HEK293 (cell line): ENCODE measurements around the gene ZNF579.

Source experiments
- CTCF ChIA-PET: fragments of 350-600 bp; formaldehyde crosslinking; extraction: SDS; loops from one replicate; lab custom pipeline; 2021; ENCODE audit warnings: antibody characterized with exemption; lab: Yijun Ruan, JAX
- POLR2A ChIA-PET: fragments of 300-600 bp; formaldehyde crosslinking; extraction: SDS; loops from one replicate; lab custom pipeline; 2020; ENCODE audit warnings: antibody characterized with exemption, inconsistent platforms; lab: Yijun Ruan, JAX
- H3K27ac ChIP-seq: fragments of 200-500 bp; sonication (Bioruptor generic); 2 replicates; pipeline ENCODE4 v1.5.1; 2014; ENCODE audit warnings: low read depth, low read length, control low read depth, inconsistent platforms; ENCODE audit errors: extremely low read depth
- H3K36me3 ChIP-seq, 2 experiments: fragments of 200-500 bp in 1 of 2; sonication (Bioruptor generic) in 1 of 2; 1 replicate in 1 of 2; 2 replicates in 1 of 2; pipeline ENCODE4 v1.5.1; 2014 to 2017; ENCODE audit warnings: inconsistent platforms in 2 of 2, low read length in 2 of 2; ENCODE audit not compliant: control insufficient read depth in 2 of 2, insufficient read depth in 1 of 2
- H3K4me1 ChIP-seq: fragments of 200-500 bp; sonication (Bioruptor generic); 2 replicates; pipeline ENCODE4 v1.5.1; 2014; ENCODE audit warnings: mild to moderate bottlenecking, low read length, inconsistent platforms; ENCODE audit not compliant: control insufficient read depth, insufficient read depth
- H3K4me3 ChIP-seq: 2 replicates; pipeline ENCODE4 v1.5.1; 2011; ENCODE audit warnings: low read depth, mild to moderate bottlenecking, control low read depth, low read length, moderate library complexity
- H3K9me3 ChIP-seq: fragments of 200-500 bp; sonication (Bioruptor generic); 2 replicates; pipeline ENCODE4 v1.5.1; 2014; ENCODE audit warnings: low read depth, low read length, inconsistent platforms; ENCODE audit not compliant: control insufficient read depth, insufficient read depth
- ELK4 ChIP-seq: IDR thresholded peaks from 2 replicates; pipeline ENCODE4 v1.6.1; 2011; ENCODE audit warnings: mild to moderate bottlenecking, low read depth, low read length, borderline replicate concordance
- IKZF3 ChIP-seq: fragments of 450-650 bp; IDR thresholded peaks from 2 replicates; pipeline ENCODE4 v1.5.0; 2018; ENCODE audit warnings: missing biosample characterization, mild to moderate bottlenecking, missing genetic modification characterization, moderate library complexity
- OVOL3 ChIP-seq: fragments of 450-650 bp; formaldehyde crosslinking; IDR thresholded peaks from 2 replicates; pipeline ENCODE4 v1.5.1; 2016; ENCODE audit warnings: missing biosample characterization, missing genetic modification characterization
- PRDM6 ChIP-seq: fragments of 450-650 bp; formaldehyde crosslinking; IDR thresholded peaks from 2 replicates; pipeline ENCODE4 v1.5.1; 2017; ENCODE audit warnings: missing biosample characterization, missing genetic modification characterization
- TCF7L2 ChIP-seq: IDR thresholded peaks from 2 replicates; pipeline ENCODE4 v1.6.1; 2011; ENCODE audit warnings: low read depth, mild to moderate bottlenecking, inconsistent platforms, low read length, moderate library complexity, borderline replicate concordance
- TRIM28 ChIP-seq: IDR thresholded peaks from 2 replicates; pipeline ENCODE4 v1.6.1; 2011; ENCODE audit warnings: low read length, control low read depth, borderline replicate concordance
- YY2 ChIP-seq: fragments of 450-650 bp; formaldehyde crosslinking; IDR thresholded peaks from 2 replicates; pipeline ENCODE4 v1.5.1; 2016; ENCODE audit warnings: missing biosample characterization, missing genetic modification characterization
- ZBTB7A ChIP-seq: fragments of 450-650 bp; formaldehyde crosslinking; IDR thresholded peaks from 2 replicates; pipeline ENCODE4 v1.5.1; 2016; ENCODE audit warnings: low read depth, missing biosample characterization, missing genetic modification characterization
- ZFHX2 ChIP-seq: fragments of 450-650 bp; formaldehyde crosslinking; conservative IDR thresholded peaks from 2 replicates; pipeline ENCODE4 v1.5.1; 2016; ENCODE audit warnings: missing biosample characterization, missing genetic modification characterization
- ZFP37 ChIP-seq: fragments of 450-650 bp; formaldehyde crosslinking; IDR thresholded peaks from 2 replicates; pipeline ENCODE4 v1.5.1; 2016; ENCODE audit warnings: missing biosample characterization, missing genetic modification characterization
- ZFP69B ChIP-seq: fragments of 450-650 bp; formaldehyde crosslinking; IDR thresholded peaks from 2 replicates; pipeline ENCODE4 v1.5.1; 2016; ENCODE audit warnings: missing biosample characterization, missing genetic modification characterization
- ZNF155 ChIP-seq: fragments of 450-650 bp; formaldehyde crosslinking; IDR thresholded peaks from 2 replicates; pipeline ENCODE4 v1.5.1; 2016; ENCODE audit warnings: missing biosample characterization, missing genetic modification characterization
- ZNF335 ChIP-seq: fragments of 450-650 bp; formaldehyde crosslinking; conservative IDR thresholded peaks from 2 replicates; pipeline ENCODE4 v1.5.1; 2016; ENCODE audit warnings: missing biosample characterization, missing genetic modification characterization
- ZNF394 ChIP-seq: fragments of 450-650 bp; formaldehyde crosslinking; IDR thresholded peaks from 2 replicates; pipeline ENCODE4 v1.5.1; 2016; ENCODE audit warnings: missing biosample characterization, missing genetic modification characterization, mild to moderate bottlenecking, moderate library complexity, borderline replicate concordance
- ZNF555 ChIP-seq: fragments of 450-650 bp; formaldehyde crosslinking; conservative IDR thresholded peaks from 2 replicates; pipeline ENCODE4 v1.5.1; 2017; ENCODE audit warnings: missing biosample characterization, mild to moderate bottlenecking, missing genetic modification characterization, inconsistent platforms
- ZNF560 ChIP-seq: fragments of 450-650 bp; formaldehyde crosslinking; IDR thresholded peaks from 2 replicates; pipeline ENCODE4 v1.5.1; 2017; ENCODE audit warnings: missing biosample characterization, missing genetic modification characterization, borderline replicate concordance
- ZNF610 ChIP-seq: fragments of 450-650 bp; formaldehyde crosslinking; IDR thresholded peaks from 2 replicates; pipeline ENCODE4 v1.5.1; 2016; ENCODE audit warnings: missing biosample characterization, missing genetic modification characterization, borderline replicate concordance
- ZNF664 ChIP-seq: fragments of 450-650 bp; formaldehyde crosslinking; IDR thresholded peaks from 2 replicates; pipeline ENCODE4 v1.5.1; 2016; ENCODE audit warnings: missing biosample characterization, missing genetic modification characterization
- ZNF692 ChIP-seq: fragments of 450-650 bp; formaldehyde crosslinking; IDR thresholded peaks from 2 replicates; pipeline ENCODE4 v1.5.1; 2016; ENCODE audit warnings: missing biosample characterization, missing genetic modification characterization
- ZNF701 ChIP-seq: fragments of 450-650 bp; formaldehyde crosslinking; IDR thresholded peaks from 2 replicates; pipeline ENCODE4 v1.5.1; 2016; ENCODE audit warnings: missing biosample characterization, missing genetic modification characterization
- ZNF76 ChIP-seq: fragments of 450-650 bp; formaldehyde crosslinking; IDR thresholded peaks from 2 replicates; pipeline ENCODE4; 2016; ENCODE audit warnings: low read depth, missing biosample characterization, missing genetic modification characterization, borderline replicate concordance
- ZSCAN18 ChIP-seq: fragments of 450-650 bp; formaldehyde crosslinking; IDR thresholded peaks from 2 replicates; pipeline ENCODE4 v1.5.1; 2016; ENCODE audit warnings: missing biosample characterization, missing genetic modification characterization
- ZSCAN30 ChIP-seq: fragments of 450-650 bp; IDR thresholded peaks from 2 replicates; pipeline ENCODE4 v1.5.1; 2018; ENCODE audit warnings: missing biosample characterization, mild to moderate bottlenecking, missing genetic modification characterization, moderate library complexity
- ZSCAN4 ChIP-seq: fragments of 450-650 bp; formaldehyde crosslinking; IDR thresholded peaks from 2 replicates; pipeline ENCODE4 v1.5.1; 2017; ENCODE audit warnings: missing biosample characterization, missing genetic modification characterization
- ZXDB ChIP-seq: fragments of 450-650 bp; formaldehyde crosslinking; IDR thresholded peaks from 2 replicates; pipeline ENCODE4 v1.5.1; 2016; ENCODE audit warnings: missing biosample characterization, missing genetic modification characterization

The ZNF579 gene

GRCh38 chr19:55620410-55621204, 40.0 kb upstream of the ZNF579 start:
- POLR2A ChIA-PET = interaction anchor here (1.0 to 9.1 kb wide), 2 partner anchors 15 to 34 kb away, joined by 5 to 75 read pairs; partner anchors contain the start of gene ZNF865
- Histone ChIP-seq H3K27ac (no peak overlapping the region), H3K36me3 (peaks cover 5 to 18% of the 10 kb centered on the region in 2 experiments; a peak in 2 of 3 replicates), H3K4me3 (no peak overlapping the region), H3K4me1 (peaks cover 5% of the 10 kb centered on the region), H3K9me3 (no peaks in the 10 kb centered on the region)
- no peak for TF ChIP-seq ZFHX2
- TF ChIP-seq ZFP37 (tag by site-specific recombination) = no peak
- TF ChIP-seq ZSCAN30 (tag by site-specific recombination) = no peak
- TF ChIP-seq OVOL3 (tag by site-specific recombination) = no peak
- TF ChIP-seq IKZF3 (tag by site-specific recombination) = no peak
- TF ChIP-seq ZNF664 (tag by site-specific recombination) = no peak
- TF ChIP-seq TRIM28 = no peak
- TF ChIP-seq ZNF76 = no peak
- TF ChIP-seq ZNF692 = peak; percentile 47; the same call in 1 of the 2 replicates
- no peak for TF ChIP-seq ZSCAN4
- TF ChIP-seq ZNF701 (tag by site-specific recombination) = no peak
- TF ChIP-seq PRDM6 (tag by site-specific recombination) = no peak
- no peak for TF ChIP-seq ZNF560 (tag by site-specific recombination)
- 0 out of 2 replicates have a peak, but pooled peaks have one; percentile 46 for TF ChIP-seq ZFP69B (tag by site-specific recombination)
- TF ChIP-seq ZNF335 (tag by site-specific recombination) = no peak
- TF ChIP-seq ELK4 = no peak
- TF ChIP-seq ZBTB7A (tag by site-specific recombination) = no peak
- CTCF ChIA-PET = interaction anchor here (0.6 to 4.6 kb wide), 4 partner anchors 11 to 455 kb away, joined by 3 to 29 read pairs (median 14); partner anchors contain the start of gene ZNF865

GRCh38 chr19:55619286-55619685, 38.6 kb upstream of the ZNF579 start:
- ChIA-PET POLR2A (interaction anchor here (0.8 to 9.1 kb wide), 4 partner anchors 14 to 38 kb away, joined by 3 to 75 read pairs (median 6); partner anchors contain the start of genes FIZ1, ZNF579 and ZNF865), CTCF (interaction anchor here (1.6 to 4.6 kb wide), 3 partner anchors 13 to 115 kb away, joined by 5 to 29 read pairs (median 23); partner anchors contain the start of gene ZNF865)
- TF ChIP-seq ZNF155 (tag by site-specific recombination) (no peak), ZNF692 (no peak), ZSCAN18 (tag by site-specific recombination) (no peak), IKZF3 (tag by site-specific recombination) (no peak), ZXDB (tag by site-specific recombination) (no peak), TCF7L2 (no peak), ZFP69B (tag by site-specific recombination) (no peak), ZNF555 (tag by site-specific recombination) (no peak), ZNF610 (tag by site-specific recombination) (no peak), ZNF335 (tag by site-specific recombination) (no peak), YY2 (tag by site-specific recombination) (no peak), ZNF394 (tag by site-specific recombination) (no peak), ZNF664 (tag by site-specific recombination) (no peak)

More at GRCh38 chr19:55619286-55619685, 38.6 kb upstream of the ZNF579 start:
- H3K4me1 ChIP-seq = no peaks in the 10 kb centered on the region; the same call in 1 of the 2 replicates
- H3K36me3 ChIP-seq = peaks cover 5 to 28% of the 10 kb centered on the region in 2 experiments; a peak in 2 of 3 replicates
- H3K27ac ChIP-seq = no peak overlapping the region
- no peak overlapping the region for H3K4me3 ChIP-seq
- H3K9me3 ChIP-seq = no peaks in the 10 kb centered on the region
